PC-3 (cell line): ENCODE data around the gene MANSC1. TPM values are rescaled to one million over a fixed set of nuclear protein-coding genes. Genes with fewer than 3 reads are reported as not detected.

Experiments
- ATAC-seq: fragments of 200-7000 bp; cut with Tn5 transposase; 2 replicates; pipeline ENCODE4 v1.9.1; 2020; ENCODE audit warnings: mild to moderate bottlenecking, moderate library complexity
- BruUV-seq: library from RNA; stranded (reverse); fragments of 400-500 nt; replicated peaks from 2 replicates; lab custom pipeline; 2021; lab: Mats Ljungman, UMichigan
- CTCF ChIA-PET: fragments of 300-600 bp; sonication (Branson Sonifier 250); formaldehyde crosslinking; loops from one replicate; lab custom pipeline; 2022; ENCODE audit warnings: antibody characterized with exemption; lab: Charles Lee
- POLR2A ChIA-PET: fragments of 300-600 bp; sonication (Branson Sonifier 250); formaldehyde crosslinking; loops from one replicate; lab custom pipeline; 2022; ENCODE audit warnings: antibody characterized with exemption; ENCODE audit not compliant: unreplicated experiment; lab: Charles Lee
- DNase-seq: peaks from one replicate; pipeline ENCODE4 v3.0.0-alpha.2; 2015
- H2AFZ ChIP-seq: fragments of 300-600 bp; sonication (generic); 2 replicates; pipeline ENCODE4 v1.6.0; 2016; ENCODE audit warnings: antibody characterized with exemption, low read length
- H3F3A ChIP-seq: fragments of 300-600 bp; sonication (generic); one replicate; pipeline ENCODE4 v1.6.0; 2017; ENCODE audit warnings: antibody characterized with exemption, low read length, control low read depth, mild to moderate bottlenecking; ENCODE audit not compliant: unreplicated experiment
- H3K27ac ChIP-seq: fragments of 300-600 bp; sonication (generic); 2 replicates; pipeline ENCODE4 v1.5.1; 2016; ENCODE audit warnings: mild to moderate bottlenecking, low read length
- H3K27me3 ChIP-seq: fragments of 300-600 bp; sonication (generic); 2 replicates; pipeline ENCODE4 v1.6.1; 2016; ENCODE audit warnings: low read length, mixed read lengths
- H3K36me3 ChIP-seq: fragments of 300-600 bp; sonication (generic); 2 replicates; pipeline ENCODE4 v1.6.1; 2016; ENCODE audit warnings: low read depth, mixed run types, low read length, mixed read lengths
- H3K4me1 ChIP-seq: fragments of 300-600 bp; sonication (generic); 2 replicates; pipeline ENCODE4 v1.5.1; 2016; ENCODE audit warnings: low read length; ENCODE audit not compliant: insufficient read depth
- H3K4me2 ChIP-seq: fragments of 300-600 bp; sonication (generic); 2 replicates; pipeline ENCODE4 v1.6.0; 2016; ENCODE audit warnings: low read length
- H3K4me3 ChIP-seq: fragments of 300-600 bp; sonication (generic); 2 replicates; pipeline ENCODE4 v1.5.1; 2016; ENCODE audit warnings: mild to moderate bottlenecking, low read length, mixed read lengths
- H3K79me2 ChIP-seq: fragments of 300-600 bp; sonication (generic); 2 replicates; pipeline ENCODE4 v1.6.1; 2017; ENCODE audit warnings: low read length, mixed read lengths
- H3K9ac ChIP-seq: fragments of 300-600 bp; sonication (generic); 2 replicates; pipeline ENCODE4 v1.6.0; 2016; ENCODE audit warnings: mild to moderate bottlenecking, low read length
- H3K9me2 ChIP-seq: fragments of 300-600 bp; sonication (generic); replicated peaks from 2 replicates; pipeline ENCODE4 v1.6.1; 2016; ENCODE audit warnings: mixed run types, low read length, mixed read lengths
- H3K9me3 ChIP-seq: fragments of 300-600 bp; sonication (generic); 2 replicates; pipeline ENCODE4 v1.6.1; 2016; ENCODE audit warnings: low read length, mixed read lengths
- H4K20me1 ChIP-seq: fragments of 300-600 bp; sonication (generic); 2 replicates; pipeline ENCODE4 v1.6.1; 2016; ENCODE audit warnings: low read length, mixed read lengths
- EZH2 ChIP-seq: fragments of 300-600 bp; sonication (generic); IDR thresholded peaks from one replicate; pipeline ENCODE4 v1.6.1; 2017; ENCODE audit warnings: antibody characterized with exemption, mild to moderate bottlenecking, low read length; ENCODE audit not compliant: unreplicated experiment
- EZH2phosphoT487 ChIP-seq: fragments of 300-600 bp; sonication (generic); IDR thresholded peaks from 2 replicates; pipeline ENCODE4 v1.6.1; 2018; ENCODE audit warnings: mild to moderate bottlenecking, antibody characterized with exemption, low read length, borderline replicate concordance
- intact Hi-C: fragments of 100-400 bp; cut with micrococcal nuclease; formaldehyde crosslinking; loops from 2 replicates; pipeline ENCODE4 v1.9.0; 2023
- total RNA-seq: library from RNA; depleted of rRNA; stranded (reverse); fragments of >200 nt; gene quantifications from 2 replicates; pipeline ENCODE4 v1.2.3, GENCODE V29; 2014
- TF ChIP-seq, protein P1 (sequence below): fragments of 300-600 bp; sonication (generic); conservative IDR thresholded peaks from 2 replicates; pipeline ENCODE4 v1.5.1; 2017; ENCODE audit warnings: antibody characterized with exemption, low read depth, mild to moderate bottlenecking, low read length

The MANSC1 gene
- total RNA-seq, 1 experiment from 2014 or later = 2.8 TPM

DNA sequence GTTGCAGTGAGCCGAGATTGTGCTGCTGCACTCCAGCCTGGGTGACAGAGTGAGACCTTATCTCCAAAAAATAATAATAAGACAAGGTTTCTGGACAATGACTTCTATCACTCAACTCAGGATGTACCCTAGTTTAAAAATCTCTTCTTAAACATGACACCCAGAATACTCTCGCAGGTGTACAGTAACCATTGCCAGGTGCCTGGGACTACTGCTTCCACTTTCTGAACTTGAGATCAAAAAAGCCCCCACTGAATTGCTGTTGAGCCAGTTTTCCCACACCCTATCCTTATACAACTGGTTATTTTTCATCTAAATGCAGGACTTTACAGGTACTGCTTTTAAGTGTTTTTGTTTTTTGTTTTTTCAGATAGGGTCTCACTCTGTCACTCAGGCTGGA lies 43.1 kb upstream of the MANSC1 start:
- Histone ChIP-seq H3K79me2 (no peaks in the 10 kb centered on the region), H3K9me2 (no peaks in the 10 kb centered on the region), H3K4me2 (no peak overlapping the region), H3K36me3 (no peaks in the 10 kb centered on the region), H3K9ac (no peak overlapping the region), H3K27me3 (no peaks in the 10 kb centered on the region), H3F3A (no peaks in the 10 kb centered on the region), H3K4me3 (no peak overlapping the region), H3K9me3 (no peaks in the 10 kb centered on the region), H3K27ac (no peak overlapping the region), H2AFZ (no peak overlapping the region), H3K4me1 (peaks cover 11% of the 10 kb centered on the region), H4K20me1 (no peaks in the 10 kb centered on the region)
- POLR2A ChIA-PET = no interaction called here
- no TSS peak for BruUV-seq
- intact Hi-C loops = no loop called here
- TF ChIP-seq, protein P1, sequence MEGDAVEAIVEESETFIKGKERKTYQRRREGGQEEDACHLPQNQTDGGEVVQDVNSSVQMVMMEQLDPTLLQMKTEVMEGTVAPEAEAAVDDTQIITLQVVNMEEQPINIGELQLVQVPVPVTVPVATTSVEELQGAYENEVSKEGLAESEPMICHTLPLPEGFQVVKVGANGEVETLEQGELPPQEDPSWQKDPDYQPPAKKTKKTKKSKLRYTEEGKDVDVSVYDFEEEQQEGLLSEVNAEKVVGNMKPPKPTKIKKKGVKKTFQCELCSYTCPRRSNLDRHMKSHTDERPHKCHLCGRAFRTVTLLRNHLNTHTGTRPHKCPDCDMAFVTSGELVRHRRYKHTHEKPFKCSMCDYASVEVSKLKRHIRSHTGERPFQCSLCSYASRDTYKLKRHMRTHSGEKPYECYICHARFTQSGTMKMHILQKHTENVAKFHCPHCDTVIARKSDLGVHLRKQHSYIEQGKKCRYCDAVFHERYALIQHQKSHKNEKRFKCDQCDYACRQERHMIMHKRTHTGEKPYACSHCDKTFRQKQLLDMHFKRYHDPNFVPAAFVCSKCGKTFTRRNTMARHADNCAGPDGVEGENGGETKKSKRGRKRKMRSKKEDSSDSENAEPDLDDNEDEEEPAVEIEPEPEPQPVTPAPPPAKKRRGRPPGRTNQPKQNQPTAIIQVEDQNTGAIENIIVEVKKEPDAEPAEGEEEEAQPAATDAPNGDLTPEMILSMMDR = no peak
- TF ChIP-seq EZH2 = no peak
- TF ChIP-seq EZH2phosphoT487 = no peak
- DNase-seq (no peak), ATAC-seq (no peak)
- CTCF ChIA-PET = no interaction called here

DNA sequence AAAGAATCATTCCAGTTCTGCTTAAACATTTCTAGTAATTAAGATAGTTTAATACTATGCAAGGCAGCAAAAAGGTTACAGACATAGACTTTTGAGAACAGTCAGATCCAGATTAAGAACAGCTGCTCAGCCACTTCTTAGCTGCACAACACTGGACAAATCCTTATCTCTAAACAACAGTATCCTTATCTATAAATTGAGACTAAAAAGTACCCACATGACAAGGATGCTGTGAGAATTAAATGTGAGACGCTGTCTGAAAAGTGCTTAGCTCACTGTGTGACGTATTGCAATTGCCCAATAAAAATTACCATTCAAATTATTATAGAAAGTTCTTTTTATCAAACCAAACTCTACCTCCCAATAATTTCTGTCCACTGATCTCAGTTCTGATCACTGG lies 42.4 kb upstream of the MANSC1 start:
- H3K4me1 ChIP-seq = peaks cover 10% of the 10 kb centered on the region
- DNase-seq = no peak
- POLR2A ChIA-PET = no interaction called here
- CTCF ChIA-PET = no interaction called here
- no TSS peak for BruUV-seq
- H3K9ac ChIP-seq = no peak overlapping the region
- H3F3A ChIP-seq = no peaks in the 10 kb centered on the region
- no peaks in the 10 kb centered on the region for H4K20me1 ChIP-seq
- no peak overlapping the region for H2AFZ ChIP-seq
- H3K4me3 ChIP-seq = no peak overlapping the region
- ATAC-seq = no peak
- H3K9me2 ChIP-seq = no peaks in the 10 kb centered on the region
- H3K79me2 ChIP-seq = no peaks in the 10 kb centered on the region
- H3K27ac ChIP-seq = no peak overlapping the region
- H3K27me3 ChIP-seq = no peaks in the 10 kb centered on the region
- no peak overlapping the region for H3K4me2 ChIP-seq
- intact Hi-C loops = no loop called here
- no peaks in the 10 kb centered on the region for H3K9me3 ChIP-seq
- H3K36me3 ChIP-seq = no peaks in the 10 kb centered on the region
- no peak for TF ChIP-seq EZH2phosphoT487
- TF ChIP-seq, protein P1 = no peak
- no peak for TF ChIP-seq EZH2

DNA sequence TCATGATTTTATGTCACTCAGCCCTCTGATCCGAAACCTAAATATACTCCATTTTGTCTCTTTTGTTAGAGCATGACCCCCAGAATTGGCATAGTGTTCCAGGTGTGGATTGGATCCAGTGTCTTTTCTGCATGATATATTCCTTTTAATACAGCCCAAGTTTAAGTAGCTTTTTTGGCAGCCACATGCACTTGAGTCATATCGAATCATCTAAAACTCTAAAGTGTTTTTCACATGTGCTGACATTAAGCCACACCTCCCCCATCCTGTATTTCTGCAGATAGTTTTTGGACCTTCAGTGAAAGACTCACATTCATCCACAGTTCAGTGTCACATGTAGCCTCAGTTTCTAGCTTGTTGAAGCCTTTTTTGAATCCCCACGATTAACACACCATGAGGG lies 37.5 kb upstream of the MANSC1 start:
- ATAC-seq (peak; percentile 71), DNase-seq (peak; percentile 53)
- no peaks in the 10 kb centered on the region for H3K9me2 ChIP-seq
- TF ChIP-seq EZH2phosphoT487 (no peak), EZH2 (no peak)
- TF ChIP-seq, protein P1 = no peak
- no peaks in the 10 kb centered on the region for H3K9me3 ChIP-seq
- H3K4me2 ChIP-seq = peak overlapping the region; percentile 39; the same call in 1 of the 2 replicates
- H3K79me2 ChIP-seq = no peaks in the 10 kb centered on the region
- H3K36me3 ChIP-seq = no peaks in the 10 kb centered on the region
- H2AFZ ChIP-seq = no peak overlapping the region
- H3K27ac ChIP-seq = no peak overlapping the region; the same call in 1 of the 2 replicates
- H3K4me1 ChIP-seq = peaks cover 11% of the 10 kb centered on the region
- BruUV-seq = no TSS peak
- no peak overlapping the region for H3K4me3 ChIP-seq
- no peak overlapping the region for H3K9ac ChIP-seq
- no peaks in the 10 kb centered on the region for H3K27me3 ChIP-seq
- no peaks in the 10 kb centered on the region for H3F3A ChIP-seq
- no peaks in the 10 kb centered on the region for H4K20me1 ChIP-seq
- intact Hi-C loops = loop anchor here (10.0 kb wide), 1 partner anchor 47 kb away; no protein-coding TSS in a partner anchor
- CTCF ChIA-PET = no interaction called here
- POLR2A ChIA-PET = no interaction called here
